H1 (cell line): ENCODE data around the gene IL1A.

Experiments
- SP1 ChIP-seq: IDR thresholded peaks from 2 replicates; pipeline ENCODE4 v1.6.1; 2011; ENCODE audit warnings: low read depth, low read length
- TF ChIP-seq, protein P1 (sequence below): IDR thresholded peaks from 2 replicates; pipeline ENCODE4 v1.6.1; 2011; ENCODE audit warnings: low read length, improper control_type of control experiment

DNA sequence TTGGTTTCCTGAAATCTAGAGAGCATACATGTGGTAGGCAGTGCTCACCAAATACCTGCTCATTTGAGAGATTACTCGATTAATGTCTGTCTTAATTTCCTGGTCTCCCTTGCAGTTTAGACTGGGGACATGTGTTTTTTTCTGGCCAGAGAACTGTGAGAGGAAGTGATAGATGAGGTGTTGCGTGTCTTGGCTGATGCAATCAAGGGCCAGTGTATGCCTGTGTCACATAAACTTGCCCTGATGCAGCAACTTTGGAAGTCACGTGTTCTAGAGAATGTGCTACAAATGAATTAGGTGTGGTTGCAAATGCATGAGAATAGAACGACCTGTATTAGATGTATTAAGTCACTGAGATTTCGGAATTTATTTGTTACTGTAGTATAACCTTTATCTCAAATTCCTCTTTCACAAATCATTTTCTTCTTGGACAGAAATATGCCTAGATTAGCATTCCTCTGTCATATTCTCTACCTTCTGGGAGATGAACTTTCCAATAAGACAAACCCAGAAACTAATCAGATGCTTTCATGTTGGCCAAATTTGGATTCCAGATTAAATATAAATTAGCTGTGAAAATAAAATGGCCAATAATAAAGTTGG, 9.9 kb upstream of the IL1A start:
- TF ChIP-seq, protein P1, sequence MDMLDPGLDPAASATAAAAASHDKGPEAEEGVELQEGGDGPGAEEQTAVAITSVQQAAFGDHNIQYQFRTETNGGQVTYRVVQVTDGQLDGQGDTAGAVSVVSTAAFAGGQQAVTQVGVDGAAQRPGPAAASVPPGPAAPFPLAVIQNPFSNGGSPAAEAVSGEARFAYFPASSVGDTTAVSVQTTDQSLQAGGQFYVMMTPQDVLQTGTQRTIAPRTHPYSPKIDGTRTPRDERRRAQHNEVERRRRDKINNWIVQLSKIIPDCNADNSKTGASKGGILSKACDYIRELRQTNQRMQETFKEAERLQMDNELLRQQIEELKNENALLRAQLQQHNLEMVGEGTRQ, result no peak
- TF ChIP-seq SP1, result no peak
